ENCODE data around the gene DNM2.

The DNM2 gene

GRCh38 chr19:10819124-10820060 lies 101.5 kb downstream of the DNM2 start:
- Histone ChIP-seq H3K27me3 (ENCODE audit: insufficient read depth, poor library complexity, severe bottlenecking) (no peaks in the 10 kb centered on the region), H3K4me3 (replicated peaks; ENCODE audit: insufficient read depth, low read length) (no peak overlapping the region), H3K27ac (replicated peaks) (no peak overlapping the region)
- DNase-seq (ENCODE audit: low read depth in 1 of 2, low spot score in 1 of 2) = no peak
- TF ChIP-seq POLR2AphosphoS5 (IDR thresholded peaks at IDR 0.05; ENCODE audit: low read depth) = no peak
- no peak for TF ChIP-seq CTCF (IDR thresholded peaks at IDR 0.05; ENCODE audit: insufficient read depth, low read length)
- TF ChIP-seq SPI1 (IDR thresholded peaks at IDR 0.05; ENCODE audit: borderline replicate concordance, low read depth) = no peak
- TF ChIP-seq REST (IDR thresholded peaks at IDR 0.05; ENCODE audit: insufficient replicate concordance, low read depth) = no peak
- no peak for TF ChIP-seq GABPA (IDR thresholded peaks at IDR 0.05; ENCODE audit: low read depth)

GRCh38 chr19:10820173-10820572 lies 102.3 kb downstream of the DNM2 start:
- no peak for TF ChIP-seq CTCF (IDR thresholded peaks at IDR 0.05; ENCODE audit: insufficient read depth, low read length)
- no peak for TF ChIP-seq REST (IDR thresholded peaks at IDR 0.05; ENCODE audit: insufficient replicate concordance, low read depth)
- 0 out of 2 replicates have a peak, but pooled peaks have one; percentile 21 for TF ChIP-seq POLR2AphosphoS5 (IDR thresholded peaks at IDR 0.05; ENCODE audit: low read depth)
- H3K4me3 ChIP-seq (replicated peaks; ENCODE audit: insufficient read depth, low read length) = no peak overlapping the region
- DNase-seq (ENCODE audit: low read depth in 1 of 2, low spot score in 1 of 2) = no peak
- H3K27ac ChIP-seq (replicated peaks) = no peak overlapping the region
- no peaks in the 10 kb centered on the region for H3K27me3 ChIP-seq (ENCODE audit: insufficient read depth, poor library complexity, severe bottlenecking)

GRCh38 chr19:10823690-10824089 lies 105.8 kb downstream of the DNM2 start:
- Histone ChIP-seq H3K27ac (replicated peaks) (no peak overlapping the region), H3K27me3 (ENCODE audit: insufficient read depth, poor library complexity, severe bottlenecking) (no peaks in the 10 kb centered on the region), H3K4me3 (replicated peaks; ENCODE audit: insufficient read depth, low read length) (no peak overlapping the region)
- no peak for DNase-seq (ENCODE audit: low read depth in 1 of 2, low spot score in 1 of 2)
- TF ChIP-seq CTCF (IDR thresholded peaks at IDR 0.05; ENCODE audit: insufficient read depth, low read length) (no peak), POLR2AphosphoS5 (IDR thresholded peaks at IDR 0.05; ENCODE audit: low read depth) (no peak), GABPA (IDR thresholded peaks at IDR 0.05; ENCODE audit: low read depth) (no peak), SPI1 (IDR thresholded peaks at IDR 0.05; ENCODE audit: borderline replicate concordance, low read depth) (no peak), REST (IDR thresholded peaks at IDR 0.05; ENCODE audit: insufficient replicate concordance, low read depth) (no peak)
